NCI-H524 treated with DMSO at 0.1 percent for 48 hours (cell line): Measurements from ENCODE around the gene TXNDC2.

Experiments
- DNase-seq: peaks from one replicate; lab custom pipeline; 2025; lab: John Stamatoyannopoulos, UW

Gene TXNDC2

DNA sequence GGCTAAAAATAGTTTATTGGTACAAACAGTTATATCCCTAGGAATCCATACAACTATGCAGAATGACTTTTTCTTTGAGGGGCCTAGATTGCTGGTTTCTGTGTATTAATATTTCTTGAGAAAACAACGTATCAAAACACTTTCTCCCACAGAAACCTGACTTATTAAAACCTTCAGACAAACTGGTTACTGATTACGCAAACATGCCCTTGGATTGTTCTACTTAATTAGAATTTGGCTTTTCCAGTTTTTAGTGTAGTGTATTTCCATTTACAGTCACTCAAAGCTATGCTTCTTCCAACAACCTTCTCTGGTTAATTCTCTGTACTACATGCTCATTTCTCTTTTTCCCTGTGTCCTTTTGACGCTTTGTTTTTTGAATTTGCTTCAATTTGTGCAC lies 48.1 kb downstream of the TXNDC2 start:
- no peak for DNase-seq

GRCh38 chr18:9934274-9934673 lies 48.5 kb downstream of the TXNDC2 start:
- no peak for DNase-seq
